ENCODE measurements around the gene CECR2. TPM values are rescaled to one million over a fixed set of nuclear protein-coding genes. Genes with fewer than 3 reads are reported as not detected.

The CECR2 gene
- total RNA-seq, 2 experiments from 2014 or later: not detected

- no peak for TF ChIP-seq CTCF (IDR thresholded peaks at IDR 0.05)
- H3K27me3 ChIP-seq (ENCODE audit: control insufficient read depth in 1 of 2, insufficient read depth in 2 of 2, low read length in 2 of 2): no peaks in the 10 kb centered on the region
- no peak overlapping the region for H3K4me3 ChIP-seq (ENCODE audit: low read length)
- H3K27me3 Mint-ChIP-seq: no peaks in the 10 kb centered on the region
- CTCF ChIA-PET: no interaction called here
- POLR2A ChIA-PET: no interaction called here
- H3K27ac Mint-ChIP-seq: no peak overlapping the region
- no peak overlapping the region for H3K27ac ChIP-seq (ENCODE audit: low read depth in 1 of 2, low read length in 2 of 2)
- no peaks in the 10 kb centered on the region for H3K9me3 Mint-ChIP-seq
- intact Hi-C loops (cut with DNase I, micrococcal nuclease): no loop called here
- ATAC-seq (ENCODE audit: poor library complexity) (no peak), DNase-seq (no peak)
- H3K4me1 Mint-ChIP-seq (ENCODE audit: low read depth): no peaks in the 10 kb centered on the region
- H3K9me3 ChIP-seq (ENCODE audit: control insufficient read depth in 1 of 2, insufficient read depth in 1 of 2, low read length in 2 of 2): peaks cover 0 to 4% of the 10 kb centered on the region in 2 experiments
- H3K4me1 ChIP-seq (ENCODE audit: insufficient read depth, low read length): no peaks in the 10 kb centered on the region
- no peak overlapping the region for H3K4me3 Mint-ChIP-seq
- H3K36me3 ChIP-seq (ENCODE audit: insufficient read depth, low read length): no peaks in the 10 kb centered on the region
- no peaks in the 10 kb centered on the region for H3K36me3 Mint-ChIP-seq (ENCODE audit: low read depth)
Observed at GRCh38 chr22:17444204-17444504, 74.9 kb downstream of the CECR2 start.

- Mint-ChIP-seq H3K4me1 (ENCODE audit: low read depth) (no peaks in the 10 kb centered on the region), H3K27me3 (peaks cover 6% of the 10 kb centered on the region), H3K36me3 (ENCODE audit: low read depth) (no peaks in the 10 kb centered on the region), H3K27ac (no peak overlapping the region), H3K4me3 (no peak overlapping the region), H3K9me3 (no peaks in the 10 kb centered on the region)
- Histone ChIP-seq H3K27me3 (ENCODE audit: control insufficient read depth in 1 of 2, insufficient read depth in 2 of 2, low read length in 2 of 2) (no peaks in the 10 kb centered on the region), H3K4me3 (ENCODE audit: low read length) (no peak overlapping the region), H3K27ac (ENCODE audit: low read depth in 1 of 2, low read length in 2 of 2) (no peak overlapping the region), H3K36me3 (ENCODE audit: insufficient read depth, low read length) (no peaks in the 10 kb centered on the region), H3K4me1 (ENCODE audit: insufficient read depth, low read length) (no peaks in the 10 kb centered on the region), H3K9me3 (ENCODE audit: control insufficient read depth in 1 of 2, insufficient read depth in 1 of 2, low read length in 2 of 2) (peaks cover 0 to 4% of the 10 kb centered on the region in 2 experiments)
- no peak for ATAC-seq (ENCODE audit: poor library complexity)
- no peak for TF ChIP-seq CTCF (IDR thresholded peaks at IDR 0.05)
- no peak for DNase-seq
- CTCF ChIA-PET: interaction anchor here (0.7 kb wide), 1 partner anchor 37 kb away, joined by 3 read pairs; no protein-coding TSS in a partner anchor
- intact Hi-C loops (cut with DNase I, micrococcal nuclease): no loop called here
- POLR2A ChIA-PET: no interaction called here
Observed at GRCh38 chr22:17446698-17447097, 77.4 kb downstream of the CECR2 start.

GRCh38 chr22:17451316-17451715 lies 82.1 kb downstream of the CECR2 start:
- no peak for DNase-seq
- H3K4me3 ChIP-seq (ENCODE audit: low read length): no peak overlapping the region
- no peaks in the 10 kb centered on the region for H3K27me3 ChIP-seq (ENCODE audit: control insufficient read depth in 1 of 2, insufficient read depth in 2 of 2, low read length in 2 of 2)
- H3K36me3 ChIP-seq (ENCODE audit: insufficient read depth, low read length): no peaks in the 10 kb centered on the region
- peaks cover 2% of the 10 kb centered on the region for H3K9me3 Mint-ChIP-seq
- POLR2A ChIA-PET: interaction anchor here (0.6 kb wide), 1 partner anchor 13 kb away, joined by 3 read pairs; no protein-coding TSS in a partner anchor
- ATAC-seq (ENCODE audit: poor library complexity): no peak
- no peak overlapping the region for H3K27ac Mint-ChIP-seq
- no peak for TF ChIP-seq CTCF (IDR thresholded peaks at IDR 0.05)
- no peaks in the 10 kb centered on the region for H3K4me1 ChIP-seq (ENCODE audit: insufficient read depth, low read length)
- no peaks in the 10 kb centered on the region for H3K36me3 Mint-ChIP-seq (ENCODE audit: low read depth)
- intact Hi-C loops (cut with DNase I, micrococcal nuclease): no loop called here
- H3K27me3 Mint-ChIP-seq: peaks cover 6% of the 10 kb centered on the region
- H3K9me3 ChIP-seq (ENCODE audit: control insufficient read depth in 1 of 2, insufficient read depth in 1 of 2, low read length in 2 of 2): peaks cover 0 to 4% of the 10 kb centered on the region in 2 experiments
- H3K4me3 Mint-ChIP-seq: no peak overlapping the region
- no peaks in the 10 kb centered on the region for H3K4me1 Mint-ChIP-seq (ENCODE audit: low read depth)
- CTCF ChIA-PET: no interaction called here
- H3K27ac ChIP-seq (ENCODE audit: low read depth in 1 of 2, low read length in 2 of 2): no peak overlapping the region

Measured in CD4-positive, alpha-beta T cell (primary cell).